GM10847 (cell line): Measurements from ENCODE around the gene OR5L1.

Experiments used
- POLR2A ChIP-seq: IDR thresholded peaks from 2 replicates; pipeline ENCODE4 v1.6.1; 2011; ENCODE audit not compliant: insufficient read length; ENCODE audit errors: extremely low read depth

The OR5L1 gene

GRCh38 chr11:55811067-55811466, at the start of gene OR5L1:
Gene OR5L1, plus strand, starts transcription at chr11:55811367. Its CDS starts 100 bp downstream, at chr11:55811467.
- TF ChIP-seq POLR2A, result no peak

DNA sequence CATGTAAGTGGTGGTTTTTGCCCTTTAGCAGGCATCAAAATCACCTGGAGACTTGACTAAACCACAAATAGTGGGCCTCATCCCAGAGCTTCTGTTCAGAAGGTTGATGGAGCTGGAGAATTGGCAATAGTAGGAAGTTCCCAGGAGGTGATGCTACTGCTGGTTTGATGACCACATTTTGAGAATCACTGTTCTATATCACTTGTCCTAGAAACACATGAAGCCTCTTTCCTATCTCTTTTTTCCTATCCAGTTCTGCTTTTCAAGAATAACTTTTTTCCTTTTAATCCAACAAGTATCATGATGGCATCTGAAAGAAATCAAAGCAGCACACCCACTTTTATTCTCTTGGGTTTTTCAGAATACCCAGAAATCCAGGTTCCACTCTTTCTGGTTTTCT, 38.0 kb upstream of the OR5L1 start, which contains the start of gene OR5D13:
Gene OR5D13 (plus strand): TSS at position 301 of the 400 bp plus-strand sequence. CDS start 0 bp downstream, at position 301.
- no peak for TF ChIP-seq POLR2A

DNA sequence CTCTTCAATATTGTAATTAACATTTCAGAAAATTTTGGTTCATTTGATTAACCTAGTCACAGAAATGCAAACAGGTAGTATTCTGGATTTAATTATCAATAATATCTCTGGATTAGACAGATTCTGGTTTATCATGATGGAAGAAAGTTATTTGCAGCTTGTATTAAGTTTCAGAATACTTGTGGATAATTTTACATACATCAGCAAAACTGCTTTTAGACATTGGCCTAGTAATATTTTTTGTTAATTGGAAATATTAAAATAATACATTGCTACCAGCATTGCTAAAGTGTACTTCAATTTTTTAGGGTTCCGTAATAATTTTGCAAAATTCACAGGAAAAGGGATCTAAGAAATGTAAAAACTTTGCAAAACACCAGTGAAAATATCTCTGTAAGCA, 19.6 kb upstream of the OR5L1 start:
- TF ChIP-seq POLR2A, result no peak

- no peak for TF ChIP-seq POLR2A
Observed at GRCh38 chr11:55793321-55793720, 17.8 kb upstream of the OR5L1 start.

GRCh38 chr11:55795256-55795655, 15.9 kb upstream of the OR5L1 start, which contains the start of gene OR5D14:
Gene OR5D14, plus strand, starts transcription at chr11:55795556. Its CDS starts 0 bp downstream, at chr11:55795556.
- no peak for TF ChIP-seq POLR2A

- TF ChIP-seq POLR2A, result no peak
Observed at GRCh38 chr11:55806248-55806647, 4.9 kb upstream of the OR5L1 start.

DNA sequence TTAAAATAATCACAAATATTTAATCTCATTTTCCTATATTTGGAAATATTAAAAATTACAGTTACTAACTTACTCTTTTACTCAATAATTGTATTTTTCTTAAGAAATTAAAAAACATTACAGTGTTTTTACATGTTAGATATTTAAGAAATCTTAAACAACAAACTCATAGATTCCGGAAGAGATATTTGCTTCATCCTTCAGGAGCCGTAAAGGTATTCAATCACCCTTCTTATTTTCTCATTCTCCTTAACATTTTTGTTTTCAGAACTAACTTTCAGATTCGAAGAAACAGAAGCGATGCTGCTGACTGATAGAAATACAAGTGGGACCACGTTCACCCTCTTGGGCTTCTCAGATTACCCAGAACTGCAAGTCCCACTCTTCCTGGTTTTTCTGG, 8.2 kb downstream of the OR5L1 start, which contains the start of gene OR5D18:
Gene OR5D18 (plus strand): TSS at position 301 of the 400 bp plus-strand sequence. CDS start 0 bp downstream, at position 301.
- TF ChIP-seq POLR2A, result no peak

DNA sequence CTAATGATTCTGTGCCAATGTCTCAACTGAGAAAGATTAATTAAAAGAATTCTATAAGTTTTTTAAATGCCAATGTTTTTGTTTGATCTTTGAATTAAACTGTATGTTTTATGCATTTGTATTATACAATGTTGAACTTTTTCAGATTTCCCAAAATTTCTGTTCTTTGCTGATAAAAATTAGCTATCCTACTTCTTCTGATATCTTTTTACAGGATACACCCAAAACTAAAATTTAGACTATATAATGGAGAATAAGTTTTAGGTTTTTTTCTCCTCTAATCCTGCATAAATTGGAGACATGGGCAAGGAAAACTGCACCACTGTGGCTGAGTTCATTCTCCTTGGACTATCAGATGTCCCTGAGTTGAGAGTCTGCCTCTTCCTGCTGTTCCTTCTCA, 15.8 kb downstream of the OR5L1 start, which contains the start of gene OR5L2:
Gene OR5L2 (plus strand): TSS at position 301 of the 400 bp plus-strand sequence. CDS start 0 bp downstream, at position 301.
- TF ChIP-seq POLR2A, result no peak

DNA sequence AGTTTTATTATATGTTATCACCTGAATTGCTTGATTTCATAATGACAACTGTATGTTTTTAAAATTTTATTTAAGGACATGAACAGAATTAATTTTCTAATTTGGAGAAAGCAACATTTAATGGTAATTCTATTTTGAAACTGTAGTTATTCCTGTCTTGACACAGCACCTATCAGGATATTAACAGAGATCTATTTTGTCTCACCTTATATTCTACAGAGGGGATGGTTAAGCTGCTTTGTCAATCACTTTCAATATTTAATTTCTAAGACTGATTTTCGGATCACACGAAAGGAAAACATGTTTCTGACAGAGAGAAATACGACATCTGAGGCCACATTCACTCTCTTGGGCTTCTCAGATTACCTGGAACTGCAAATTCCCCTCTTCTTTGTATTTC, 27.3 kb downstream of the OR5L1 start, which contains the start of gene OR5D16:
Gene OR5D16 (plus strand): TSS at position 301 of the 400 bp plus-strand sequence. CDS start 0 bp downstream, at position 301.
- no peak for TF ChIP-seq POLR2A

DNA sequence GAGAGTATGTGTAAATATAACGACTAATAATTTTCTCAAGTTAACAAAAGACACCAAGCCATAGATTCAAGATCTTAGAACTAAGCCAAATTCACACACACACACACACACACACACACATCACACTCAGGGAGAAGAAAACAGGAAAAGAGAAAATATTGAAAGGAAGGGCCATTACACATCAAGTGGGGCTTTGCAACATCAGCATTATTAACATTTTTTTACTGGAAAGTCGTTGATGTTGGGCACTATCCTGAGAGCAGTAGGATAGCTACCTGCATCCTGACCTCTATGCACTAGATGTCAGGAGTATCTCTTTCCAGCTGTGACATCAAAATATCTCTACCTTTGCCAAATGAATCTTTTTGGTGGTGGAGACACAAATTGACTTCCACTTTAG, 36.3 kb downstream of the OR5L1 start:
- no peak for TF ChIP-seq POLR2A

DNA sequence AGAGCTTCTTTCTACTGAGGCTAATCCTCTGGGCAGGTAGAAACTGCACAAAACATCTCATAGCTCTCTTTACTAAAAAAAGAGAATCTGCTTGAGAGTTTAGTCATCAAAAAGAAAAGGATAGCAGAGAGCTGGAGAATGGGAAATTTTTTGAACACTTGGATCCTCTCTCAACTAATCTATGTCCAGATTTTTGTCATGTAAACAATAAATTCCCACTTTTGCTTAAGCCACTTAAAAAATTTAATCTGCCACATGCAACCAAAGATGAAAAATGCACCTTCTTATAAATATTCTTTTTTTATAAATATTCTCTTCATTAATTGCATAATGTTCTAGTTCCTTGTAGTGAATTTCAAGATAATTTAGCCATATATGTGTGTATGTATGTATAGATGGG, 37.9 kb downstream of the OR5L1 start:
- no peak for TF ChIP-seq POLR2A

- TF ChIP-seq POLR2A, result no peak
Observed at GRCh38 chr11:55852141-55852540, 41.0 kb downstream of the OR5L1 start.

DNA sequence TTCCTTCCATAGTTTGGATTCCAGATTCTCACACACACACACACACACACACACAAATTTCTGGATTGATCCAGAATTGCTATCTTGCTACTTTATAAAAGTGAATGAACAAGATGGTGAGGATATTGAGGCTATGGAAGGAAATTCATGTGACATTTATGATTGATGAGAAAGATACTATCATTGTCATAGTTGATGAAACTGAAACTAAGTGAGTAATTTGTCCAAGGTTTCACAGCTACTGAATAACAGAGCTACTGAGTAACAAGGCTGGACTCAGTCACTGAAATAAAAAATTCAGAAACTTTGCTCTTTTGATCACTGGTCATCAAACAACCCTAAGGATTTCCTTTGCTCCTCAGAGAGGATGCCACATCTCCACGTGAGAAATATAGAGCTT, 43.5 kb downstream of the OR5L1 start:
- no peak for TF ChIP-seq POLR2A
